Measurements from ENCODE around the gene DCDC1.

DNA sequence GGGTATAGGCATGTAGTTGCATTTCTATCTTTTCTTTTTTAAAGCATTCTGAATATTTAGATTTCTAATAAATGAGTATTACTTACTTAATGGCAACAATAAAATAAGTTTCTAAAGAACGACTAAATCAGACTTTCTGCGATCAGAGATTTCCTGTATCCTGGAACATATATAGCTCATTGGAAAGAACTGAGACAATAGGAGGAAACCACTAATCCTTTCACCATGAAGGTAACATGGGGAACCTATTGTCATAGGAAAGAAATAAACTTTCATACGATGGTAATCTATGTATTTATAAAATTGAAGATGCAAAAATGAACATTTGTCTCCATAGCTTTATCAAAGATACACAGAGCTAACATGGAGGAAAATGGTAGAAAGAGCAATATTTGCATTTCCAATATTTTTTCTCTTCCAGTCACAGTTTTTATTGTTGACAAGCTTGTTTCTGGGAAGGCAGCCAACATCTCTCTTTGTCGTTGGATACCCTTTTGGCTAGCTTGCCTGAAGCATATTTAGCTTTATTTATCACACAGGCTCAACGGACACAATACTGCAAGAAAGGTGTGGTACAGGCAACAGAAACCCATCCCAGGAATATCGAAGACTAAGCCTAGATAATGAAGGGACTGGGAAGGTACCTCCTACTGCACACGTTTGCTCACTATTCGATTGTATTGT is 490.1 kb downstream of the DCDC1 start:
- TF ChIP-seq, protein P1, sequence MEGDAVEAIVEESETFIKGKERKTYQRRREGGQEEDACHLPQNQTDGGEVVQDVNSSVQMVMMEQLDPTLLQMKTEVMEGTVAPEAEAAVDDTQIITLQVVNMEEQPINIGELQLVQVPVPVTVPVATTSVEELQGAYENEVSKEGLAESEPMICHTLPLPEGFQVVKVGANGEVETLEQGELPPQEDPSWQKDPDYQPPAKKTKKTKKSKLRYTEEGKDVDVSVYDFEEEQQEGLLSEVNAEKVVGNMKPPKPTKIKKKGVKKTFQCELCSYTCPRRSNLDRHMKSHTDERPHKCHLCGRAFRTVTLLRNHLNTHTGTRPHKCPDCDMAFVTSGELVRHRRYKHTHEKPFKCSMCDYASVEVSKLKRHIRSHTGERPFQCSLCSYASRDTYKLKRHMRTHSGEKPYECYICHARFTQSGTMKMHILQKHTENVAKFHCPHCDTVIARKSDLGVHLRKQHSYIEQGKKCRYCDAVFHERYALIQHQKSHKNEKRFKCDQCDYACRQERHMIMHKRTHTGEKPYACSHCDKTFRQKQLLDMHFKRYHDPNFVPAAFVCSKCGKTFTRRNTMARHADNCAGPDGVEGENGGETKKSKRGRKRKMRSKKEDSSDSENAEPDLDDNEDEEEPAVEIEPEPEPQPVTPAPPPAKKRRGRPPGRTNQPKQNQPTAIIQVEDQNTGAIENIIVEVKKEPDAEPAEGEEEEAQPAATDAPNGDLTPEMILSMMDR (IDR thresholded peaks at IDR 0.05), result no peak
- TF ChIP-seq, protein P2, sequence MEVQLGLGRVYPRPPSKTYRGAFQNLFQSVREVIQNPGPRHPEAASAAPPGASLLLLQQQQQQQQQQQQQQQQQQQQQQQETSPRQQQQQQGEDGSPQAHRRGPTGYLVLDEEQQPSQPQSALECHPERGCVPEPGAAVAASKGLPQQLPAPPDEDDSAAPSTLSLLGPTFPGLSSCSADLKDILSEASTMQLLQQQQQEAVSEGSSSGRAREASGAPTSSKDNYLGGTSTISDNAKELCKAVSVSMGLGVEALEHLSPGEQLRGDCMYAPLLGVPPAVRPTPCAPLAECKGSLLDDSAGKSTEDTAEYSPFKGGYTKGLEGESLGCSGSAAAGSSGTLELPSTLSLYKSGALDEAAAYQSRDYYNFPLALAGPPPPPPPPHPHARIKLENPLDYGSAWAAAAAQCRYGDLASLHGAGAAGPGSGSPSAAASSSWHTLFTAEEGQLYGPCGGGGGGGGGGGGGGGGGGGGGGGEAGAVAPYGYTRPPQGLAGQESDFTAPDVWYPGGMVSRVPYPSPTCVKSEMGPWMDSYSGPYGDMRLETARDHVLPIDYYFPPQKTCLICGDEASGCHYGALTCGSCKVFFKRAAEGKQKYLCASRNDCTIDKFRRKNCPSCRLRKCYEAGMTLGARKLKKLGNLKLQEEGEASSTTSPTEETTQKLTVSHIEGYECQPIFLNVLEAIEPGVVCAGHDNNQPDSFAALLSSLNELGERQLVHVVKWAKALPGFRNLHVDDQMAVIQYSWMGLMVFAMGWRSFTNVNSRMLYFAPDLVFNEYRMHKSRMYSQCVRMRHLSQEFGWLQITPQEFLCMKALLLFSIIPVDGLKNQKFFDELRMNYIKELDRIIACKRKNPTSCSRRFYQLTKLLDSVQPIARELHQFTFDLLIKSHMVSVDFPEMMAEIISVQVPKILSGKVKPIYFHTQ (CRISPR knock-in tag; IDR thresholded peaks at IDR 0.05), result no peak
- no peak for TF ChIP-seq ZNF121 (CRISPR knock-in tag; IDR thresholded peaks at IDR 0.05)
- no peak for TF ChIP-seq CREM (CRISPR knock-in tag; IDR thresholded peaks at IDR 0.05)

Measured in WTC11 (cell line).